Ascending aorta (tissue), 2 donors: ENCODE data around the gene ARHGAP10. TPM values are rescaled to one million over a fixed set of nuclear protein-coding genes. Genes with fewer than 3 reads are reported as not detected.
A peak's percentile ranks its signal among the peaks of the same experiment; 100 is the strongest.

Experiments
- DNase-seq, 2 donors: peaks; one replicate each; pipeline ENCODE4 v3.0.0-alpha.2; 2019; ENCODE audit warnings: low spot score in 2 of 2
- H3K27ac ChIP-seq, 2 donors: fragments of 200-600 bp; sonication (generic); one replicate each; pipeline ENCODE4 v1.5.1; 2016 to 2017; ENCODE audit warnings: mild to moderate bottlenecking in 1 of 2
- H3K27me3 ChIP-seq: fragments of 200-600 bp; sonication (generic); one replicate; pipeline ENCODE4 v1.5.1; 2017
- H3K36me3 ChIP-seq, 2 donors: fragments of 200-600 bp; sonication (generic); one replicate each; pipeline ENCODE4 v1.5.1; 2016
- H3K4me1 ChIP-seq, 2 donors: fragments of 200-600 bp; sonication (generic); one replicate each; pipeline ENCODE4 v1.5.1; 2016 to 2017; ENCODE audit warnings: mild to moderate bottlenecking in 1 of 2
- H3K4me3 ChIP-seq, 2 donors: fragments of 200-600 bp; sonication (generic); one replicate each; pipeline ENCODE4 v1.5.1; 2016 to 2017; ENCODE audit warnings: mild to moderate bottlenecking in 1 of 2
- H3K9me3 ChIP-seq, 2 donors: fragments of 200-600 bp; sonication (generic); one replicate each; pipeline ENCODE4 v1.5.1; 2016
- intact Hi-C: fragments of 100-400 bp; cut with DNase I; formaldehyde crosslinking; loops from one replicate; pipeline ENCODE4 v1.15.1; 2023
- total RNA-seq: library from RNA; depleted of rRNA; stranded (reverse); fragments of >200 nt; gene quantifications from one replicate; pipeline ENCODE4 v1.1.0, GENCODE V29; 2016
- TF ChIP-seq, protein P1 (sequence below), 3 experiments: fragments of 200-600 bp in 2 of 3; fragments of 450-650 bp in 1 of 3; sonication (generic) in 2 of 3; IDR thresholded peaks; one replicate each; pipeline ENCODE4 v1.5.1; 2016 to 2019; ENCODE audit warnings: antibody characterized with exemption in 3 of 3, mild to moderate bottlenecking in 1 of 3, moderate library complexity in 1 of 3

Gene ARHGAP10
- total RNA-seq, 1 donor from 2014 or later: 77.3 TPM

DNA sequence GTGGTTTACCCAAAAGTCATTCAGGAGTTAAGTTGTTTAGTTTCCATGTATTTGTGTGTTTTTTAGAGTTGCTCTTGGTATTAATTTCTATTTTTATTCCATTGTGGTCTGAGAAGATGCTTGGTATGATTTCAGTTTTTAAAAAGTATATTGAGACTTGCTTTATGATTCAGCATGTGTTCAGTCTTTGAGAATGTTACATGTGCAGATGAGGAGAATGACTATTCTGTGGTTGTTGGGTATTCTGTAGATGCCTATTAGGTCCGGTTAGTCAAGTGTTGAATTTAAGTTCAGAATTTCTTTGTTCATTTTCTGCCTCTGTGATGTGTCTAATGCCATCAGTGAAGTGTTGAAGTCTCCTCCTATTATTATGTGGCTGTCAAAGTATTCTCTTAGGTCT, 249.4 kb downstream of the ARHGAP10 start:
- TF ChIP-seq, protein P1, sequence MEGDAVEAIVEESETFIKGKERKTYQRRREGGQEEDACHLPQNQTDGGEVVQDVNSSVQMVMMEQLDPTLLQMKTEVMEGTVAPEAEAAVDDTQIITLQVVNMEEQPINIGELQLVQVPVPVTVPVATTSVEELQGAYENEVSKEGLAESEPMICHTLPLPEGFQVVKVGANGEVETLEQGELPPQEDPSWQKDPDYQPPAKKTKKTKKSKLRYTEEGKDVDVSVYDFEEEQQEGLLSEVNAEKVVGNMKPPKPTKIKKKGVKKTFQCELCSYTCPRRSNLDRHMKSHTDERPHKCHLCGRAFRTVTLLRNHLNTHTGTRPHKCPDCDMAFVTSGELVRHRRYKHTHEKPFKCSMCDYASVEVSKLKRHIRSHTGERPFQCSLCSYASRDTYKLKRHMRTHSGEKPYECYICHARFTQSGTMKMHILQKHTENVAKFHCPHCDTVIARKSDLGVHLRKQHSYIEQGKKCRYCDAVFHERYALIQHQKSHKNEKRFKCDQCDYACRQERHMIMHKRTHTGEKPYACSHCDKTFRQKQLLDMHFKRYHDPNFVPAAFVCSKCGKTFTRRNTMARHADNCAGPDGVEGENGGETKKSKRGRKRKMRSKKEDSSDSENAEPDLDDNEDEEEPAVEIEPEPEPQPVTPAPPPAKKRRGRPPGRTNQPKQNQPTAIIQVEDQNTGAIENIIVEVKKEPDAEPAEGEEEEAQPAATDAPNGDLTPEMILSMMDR (IDR thresholded peaks at IDR 0.05): no peak
- no peak for DNase-seq
- H3K4me1 ChIP-seq: peaks cover 4 to 11% of the 10 kb centered on the region in 2 donors

DNA sequence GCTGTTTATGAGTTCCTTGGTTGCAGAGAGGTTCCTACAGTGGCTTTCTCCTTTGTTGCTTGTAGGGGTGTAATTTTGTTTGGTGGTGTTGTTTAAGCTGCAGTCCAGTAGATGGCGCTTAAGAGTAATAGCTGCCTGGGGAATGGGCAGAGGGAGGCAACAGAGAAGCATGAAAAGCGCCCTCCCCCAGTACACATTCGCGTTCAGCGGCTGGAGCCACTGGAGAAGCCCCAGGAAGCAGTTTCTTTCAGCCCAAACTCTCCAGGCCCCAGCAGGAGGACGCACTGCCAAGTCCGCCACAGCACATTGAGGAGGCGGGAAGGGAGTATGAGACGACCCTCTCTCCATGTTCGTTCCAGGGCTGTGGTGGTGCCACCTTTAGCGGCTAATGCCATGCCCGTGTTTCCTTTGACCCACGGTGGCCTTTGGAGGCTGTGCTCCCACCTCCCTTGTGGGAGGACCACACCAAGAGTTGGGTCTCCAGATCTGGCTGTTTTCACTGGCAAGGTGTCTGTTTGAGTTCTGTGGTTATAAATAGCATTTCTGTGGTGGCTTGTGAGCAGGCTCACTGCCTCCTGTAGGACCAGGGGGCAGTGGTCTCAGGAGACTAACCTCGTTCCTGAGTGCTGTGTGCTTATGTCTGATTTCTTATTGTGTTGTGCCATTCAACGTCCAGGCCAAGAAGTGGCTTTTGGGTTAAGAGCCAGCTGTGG, 252.3 kb downstream of the ARHGAP10 start:
- Histone ChIP-seq H3K36me3 (no peaks in the 10 kb centered on the region), H3K4me3 (peak overlapping the region in 1 of 2 donors; percentile 15), H3K27me3 (no peaks in the 10 kb centered on the region), H3K4me1 (peaks cover 4 to 11% of the 10 kb centered on the region in 2 donors), H3K9me3 (no peaks in the 10 kb centered on the region), H3K27ac (peak overlapping the region in 1 of 2 donors; percentile 38)
- DNase-seq: no peak
- TF ChIP-seq, protein P1 (IDR thresholded peaks at IDR 0.05): peak; percentile 10 to 56 (median 50)
- intact Hi-C loops: no loop called here

More for the DNA sequence above, 249.4 kb downstream of the ARHGAP10 start:
- Histone ChIP-seq H3K9me3 (no peaks in the 10 kb centered on the region), H3K36me3 (no peaks in the 10 kb centered on the region), H3K4me3 (no peak overlapping the region), H3K27ac (no peak overlapping the region), H3K27me3 (no peaks in the 10 kb centered on the region)
- intact Hi-C loops: no loop called here

DNA sequence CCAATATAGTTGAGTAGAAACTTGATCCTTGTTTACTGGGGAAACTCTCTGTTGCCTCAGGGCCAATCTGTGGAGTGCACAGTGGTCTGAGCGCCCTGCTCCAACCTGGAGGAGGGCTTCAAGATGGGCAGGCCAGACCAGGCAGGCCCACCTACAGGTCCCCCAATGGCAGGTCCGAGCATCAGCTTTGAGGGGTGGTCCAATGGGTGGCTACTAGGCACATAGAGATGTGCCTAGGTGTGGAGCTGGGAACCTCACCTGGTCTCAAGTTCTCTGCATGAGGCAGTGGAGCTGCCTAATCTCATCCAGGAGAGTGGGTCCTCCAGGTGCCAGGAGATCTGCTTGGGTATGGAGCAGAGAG, 252.9 kb downstream of the ARHGAP10 start:
- Histone ChIP-seq H3K27ac (peak overlapping the region in 1 of 2 donors; percentile 38), H3K9me3 (no peaks in the 10 kb centered on the region), H3K4me3 (no peak overlapping the region), H3K4me1 (peaks cover 4 to 11% of the 10 kb centered on the region in 2 donors), H3K36me3 (no peaks in the 10 kb centered on the region), H3K27me3 (no peaks in the 10 kb centered on the region)
- intact Hi-C loops: no loop called here
- no peak for DNase-seq
- TF ChIP-seq, protein P1 (IDR thresholded peaks at IDR 0.05): no peak

DNA sequence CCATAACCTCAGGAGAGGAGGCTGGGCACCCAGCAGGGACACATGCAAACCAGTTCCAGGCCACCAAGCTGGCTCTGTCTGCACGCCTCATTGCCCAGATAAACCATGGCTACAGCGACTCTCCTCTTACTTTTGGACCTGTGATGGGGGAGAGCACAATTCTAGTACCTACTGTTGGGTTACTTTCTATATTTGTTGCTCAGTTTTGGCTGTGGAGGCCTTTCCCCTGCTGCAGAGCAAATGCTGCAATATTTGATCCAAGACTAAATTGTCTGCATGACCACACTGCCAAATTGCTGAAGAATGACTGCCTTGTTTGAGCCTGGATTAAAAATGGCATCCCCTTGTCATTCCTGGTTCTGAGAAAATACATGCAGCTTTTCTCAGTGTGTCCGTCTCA, 253.5 kb downstream of the ARHGAP10 start:
- TF ChIP-seq, protein P1 (IDR thresholded peaks at IDR 0.05): no peak
- Histone ChIP-seq H3K36me3 (peaks cover 0 to 3% of the 10 kb centered on the region in 2 donors), H3K27me3 (no peaks in the 10 kb centered on the region), H3K27ac (no peak overlapping the region), H3K4me3 (no peak overlapping the region), H3K4me1 (peaks cover 4 to 11% of the 10 kb centered on the region in 2 donors), H3K9me3 (no peaks in the 10 kb centered on the region)
- intact Hi-C loops: no loop called here
- DNase-seq: no peak

DNA sequence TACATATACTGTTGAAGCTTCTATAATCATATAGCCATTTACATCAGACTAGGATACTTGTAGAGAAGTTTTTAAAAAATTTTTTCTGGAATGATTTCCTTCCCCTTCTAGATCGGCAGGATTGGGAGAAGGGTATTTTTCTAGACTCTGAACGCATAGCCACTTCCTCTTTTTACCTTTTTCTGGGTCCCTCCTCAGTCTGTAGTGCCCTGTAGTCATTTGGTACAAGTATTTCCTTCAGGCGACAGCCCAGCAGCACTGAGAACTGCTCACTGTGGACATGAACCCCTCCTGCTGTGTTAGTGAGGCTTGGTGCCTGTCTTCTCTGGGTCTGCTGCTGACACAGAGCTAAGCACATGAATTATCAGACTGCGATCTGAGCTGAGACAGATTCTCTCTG, 255.4 kb downstream of the ARHGAP10 start:
- intact Hi-C loops: no loop called here
- H3K9me3 ChIP-seq: no peaks in the 10 kb centered on the region
- H3K27me3 ChIP-seq: no peaks in the 10 kb centered on the region
- H3K27ac ChIP-seq: no peak overlapping the region
- H3K4me1 ChIP-seq: peaks cover 0 to 11% of the 10 kb centered on the region in 2 donors
- peaks cover 0 to 4% of the 10 kb centered on the region in 2 donors for H3K36me3 ChIP-seq
- no peak overlapping the region for H3K4me3 ChIP-seq
- TF ChIP-seq, protein P1 (IDR thresholded peaks at IDR 0.05): no peak
- DNase-seq: no peak
